GM19328 (cell line): ENCODE measurements around the gene NOX1.
"Not testable (repeated sequence)": the region's sequence is repeated elsewhere in the genome, so short reads cannot be mapped to it uniquely, and the experiment has no call there.

ENCODE experiments used
- ATAC-seq: cut with Tn5 transposase; IDR thresholded peaks from one replicate; pipeline ENCODE4 v1.9.1; 2021; ENCODE audit warnings: mild to moderate bottlenecking, moderate library complexity; ENCODE audit not compliant: unreplicated experiment

Gene NOX1

DNA sequence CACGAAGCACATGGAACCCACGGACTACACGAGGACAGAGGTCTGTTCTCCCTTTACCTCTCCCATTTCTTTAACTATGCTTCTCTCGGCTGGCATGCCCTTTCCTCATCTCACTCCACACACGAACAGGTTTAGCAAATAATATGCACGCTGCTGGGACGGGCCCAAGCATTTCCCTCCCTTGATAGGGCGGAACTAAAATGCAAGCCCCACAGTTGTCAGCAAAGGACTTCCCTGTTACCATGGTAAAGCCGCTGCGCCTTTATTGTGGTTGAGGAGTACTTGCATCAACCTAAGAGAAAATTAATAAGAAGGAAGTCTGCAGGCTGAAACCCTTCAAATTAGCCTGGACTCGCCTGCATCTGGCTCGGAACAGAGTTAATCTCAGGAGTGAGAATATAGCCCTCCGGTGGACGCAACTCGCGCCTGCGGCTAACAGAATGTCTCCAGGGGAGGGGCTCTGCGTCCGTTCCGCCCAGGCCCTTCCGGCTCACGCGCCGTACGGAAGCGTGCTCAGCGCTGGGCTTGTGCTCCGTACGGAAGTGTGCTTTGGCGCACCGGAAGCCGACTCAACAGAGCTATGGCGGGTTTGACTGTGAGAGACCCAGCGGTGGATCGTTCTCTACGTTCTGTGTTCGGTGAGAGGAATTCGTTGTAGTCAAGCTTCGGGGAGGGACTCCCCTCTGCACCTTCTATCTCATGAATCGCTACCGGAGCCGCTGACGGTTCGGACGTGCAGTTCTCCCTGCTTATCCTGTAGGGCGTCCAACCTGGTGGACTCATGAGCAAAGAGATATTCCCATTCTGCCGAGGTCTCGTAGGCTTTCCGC is 54.1 kb downstream of the NOX1 start, which contains the start of gene CSTF2:
Gene CSTF2, plus strand, starts transcription at position 555 of the 830 bp plus-strand sequence. Its CDS starts 26 bp downstream, at position 581.
- ATAC-seq = peak; percentile 99

- ATAC-seq = no peak
These were observed 54.7 kb downstream of the NOX1 start for GRCh38 chrX:100819534-100819836.

GRCh38 chrX:100817340-100817739 is 56.8 kb downstream of the NOX1 start:
- ATAC-seq = no peak

- no peak for ATAC-seq
These were observed 61.7 kb downstream of the NOX1 start for GRCh38 chrX:100812216-100813158.

DNA sequence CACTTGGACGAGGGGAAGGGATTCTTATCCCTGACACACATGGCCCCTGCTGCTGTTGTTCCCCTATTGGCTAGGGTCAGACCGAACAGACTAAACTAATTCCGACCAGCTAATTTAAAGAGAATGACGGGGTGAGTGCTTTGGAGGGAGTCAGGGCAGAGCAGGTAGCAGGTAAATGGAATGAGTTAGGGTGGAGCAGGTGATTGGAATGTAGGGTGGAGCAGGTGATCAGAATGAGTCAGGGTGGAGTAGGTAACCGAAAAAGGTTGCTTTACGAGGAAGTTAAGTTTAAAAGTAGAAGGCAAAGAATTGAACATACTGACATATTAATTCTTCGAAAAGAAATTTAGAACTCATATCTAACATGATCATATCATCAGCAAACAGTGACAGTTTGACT is 65.9 kb downstream of the NOX1 start:
- ATAC-seq = not testable (repeated sequence)

GRCh38 chrX:100804780-100805179 is 69.4 kb downstream of the NOX1 start:
- no peak for ATAC-seq

- no peak for ATAC-seq
These were observed 71.3 kb downstream of the NOX1 start for GRCh38 chrX:100802843-100803242.

- ATAC-seq = no peak
These were observed 75.5 kb downstream of the NOX1 start for GRCh38 chrX:100798484-100799214.

- no peak for ATAC-seq
These were observed 76.8 kb downstream of the NOX1 start for GRCh38 chrX:100797359-100797758.

- not testable (repeated sequence) for ATAC-seq
These were observed 77.8 kb downstream of the NOX1 start for GRCh38 chrX:100796371-100796770.
